Body of pancreas (tissue), 4 donors: Measurements from ENCODE around the gene ZC3HAV1. TPM values are rescaled to one million over a fixed set of nuclear protein-coding genes. Genes with fewer than 3 reads are reported as not detected.
A peak's percentile ranks its signal among the peaks of the same experiment; 100 is the strongest.
"Not testable (repeated sequence)": the region's sequence is repeated elsewhere in the genome, so short reads cannot be mapped to it uniquely, and the experiment has no call there.

ENCODE experiments used
- ATAC-seq: fragments of 150-250 bp; one replicate; pipeline ENCODE4 v1.9.1; 2016
- DNase-seq, 4 donors: peaks; one replicate each; pipeline ENCODE4 v3.0.0-alpha.2; 2019
- H3K27ac ChIP-seq, 4 donors: fragments of 200-600 bp; sonication (generic); 1 replicate in 3 of 4; 2 replicates in 1 of 4; pipeline versions ENCODE4 v1.5.1 to v1.6.1; 2016 to 2019; ENCODE audit warnings: mild to moderate bottlenecking in 1 of 4, mixed read lengths in 1 of 4, moderate library complexity in 1 of 4
- H3K27me3 ChIP-seq, 2 donors: fragments of 200-600 bp; sonication (generic); one replicate each; pipeline ENCODE4 v1.6.0; 2016; ENCODE audit warnings: mild to moderate bottlenecking in 1 of 2
- H3K36me3 ChIP-seq, 2 donors: fragments of 200-600 bp; sonication (generic); replicated peaks in 1 of 2; 2 replicates each; pipeline ENCODE4 v1.5.1; 2016; ENCODE audit warnings: low read depth in 2 of 2; ENCODE audit not compliant: insufficient read depth in 1 of 2
- H3K4me1 ChIP-seq: fragments of 200-600 bp; sonication (generic); one replicate; pipeline ENCODE4 v1.6.0; 2016
- H3K4me3 ChIP-seq, 2 donors: fragments of 200-600 bp; sonication (generic); 1 replicate in 1 of 2; 2 replicates in 1 of 2; pipeline ENCODE4 v1.5.1; 2016 to 2019
- H3K9me3 ChIP-seq, 3 donors: fragments of 200-600 bp; sonication (generic); 1 replicate in 2 of 3; 2 replicates in 1 of 3; pipeline ENCODE4 v1.5.1; 2016
- CTCF ChIP-seq, 7 experiments: fragments of 450-650 bp in 4 of 7; fragments of 200-600 bp in 3 of 7; sonication (generic) in 3 of 7; IDR thresholded peaks; one replicate each; pipeline ENCODE4 v1.5.1; 2016 to 2019; ENCODE audit warnings: antibody characterized with exemption in 7 of 7
- POLR2A ChIP-seq, 3 donors: fragments of 450-650 bp; IDR thresholded peaks; one replicate each; pipeline ENCODE4 v1.6.1; 2016; ENCODE audit warnings: antibody characterized with exemption in 3 of 3, mild to moderate bottlenecking in 2 of 3
- WGBS, 2 donors: methylation state at CpG; one replicate each; pipeline ENCODE4 v1.1.5; 2017; 5-methylcytosine and 5-hydroxymethylcytosine counted together
- intact Hi-C: fragments of 100-400 bp; cut with DNase I; formaldehyde crosslinking; loops from one replicate; pipeline ENCODE4 v1.15.1; 2023
- total RNA-seq, 2 donors: library from RNA; depleted of rRNA; stranded (reverse); fragments of >200 nt; gene quantifications; one replicate each; pipeline ENCODE4 v1.1.0, GENCODE V29; 2016

Gene ZC3HAV1
- total RNA-seq, 2 donors from 2014 or later = 13.5 to 14.5 TPM

DNA sequence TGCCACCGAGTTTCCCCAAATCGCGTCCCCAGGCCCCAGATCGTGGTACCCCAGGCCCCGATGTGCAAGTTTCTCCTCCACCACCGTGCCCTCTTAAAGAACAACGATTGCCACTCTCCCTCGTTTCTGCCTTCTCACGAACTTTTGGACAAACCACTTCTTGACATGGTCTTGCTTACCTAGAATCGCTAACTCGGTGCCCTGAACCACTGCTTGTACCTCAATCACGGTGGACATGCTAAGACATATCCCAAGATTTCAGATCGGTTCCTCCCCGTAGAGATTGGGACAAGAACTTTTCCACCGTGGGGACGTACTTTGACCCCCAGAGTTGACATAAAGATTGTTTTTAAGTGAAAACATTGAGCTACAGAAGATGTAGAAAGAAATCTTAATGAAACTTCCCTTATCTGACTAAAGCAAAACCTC is 477 bp upstream of the ZC3HAV1 start:
- no peaks in the 10 kb centered on the region for H3K9me3 ChIP-seq
- intact Hi-C loops = no loop called here
- DNase-seq = no peak
- peak overlapping the region; percentile 89 to 96 (median 94) for H3K27ac ChIP-seq
- H3K27me3 ChIP-seq = no peaks in the 10 kb centered on the region
- no peak for ATAC-seq
- peaks cover 28% of the 10 kb centered on the region for H3K4me1 ChIP-seq
- no peaks in the 10 kb centered on the region for H3K36me3 ChIP-seq
- 5 to 11% methylated on average over 15 to 16 of the region's 16 CpGs for WGBS, 2 donors
- TF ChIP-seq CTCF (IDR thresholded peaks at IDR 0.05) (no peak), POLR2A (IDR thresholded peaks at IDR 0.05) (no peak)
- H3K4me3 ChIP-seq = peak overlapping the region; percentile 73 to 100

DNA sequence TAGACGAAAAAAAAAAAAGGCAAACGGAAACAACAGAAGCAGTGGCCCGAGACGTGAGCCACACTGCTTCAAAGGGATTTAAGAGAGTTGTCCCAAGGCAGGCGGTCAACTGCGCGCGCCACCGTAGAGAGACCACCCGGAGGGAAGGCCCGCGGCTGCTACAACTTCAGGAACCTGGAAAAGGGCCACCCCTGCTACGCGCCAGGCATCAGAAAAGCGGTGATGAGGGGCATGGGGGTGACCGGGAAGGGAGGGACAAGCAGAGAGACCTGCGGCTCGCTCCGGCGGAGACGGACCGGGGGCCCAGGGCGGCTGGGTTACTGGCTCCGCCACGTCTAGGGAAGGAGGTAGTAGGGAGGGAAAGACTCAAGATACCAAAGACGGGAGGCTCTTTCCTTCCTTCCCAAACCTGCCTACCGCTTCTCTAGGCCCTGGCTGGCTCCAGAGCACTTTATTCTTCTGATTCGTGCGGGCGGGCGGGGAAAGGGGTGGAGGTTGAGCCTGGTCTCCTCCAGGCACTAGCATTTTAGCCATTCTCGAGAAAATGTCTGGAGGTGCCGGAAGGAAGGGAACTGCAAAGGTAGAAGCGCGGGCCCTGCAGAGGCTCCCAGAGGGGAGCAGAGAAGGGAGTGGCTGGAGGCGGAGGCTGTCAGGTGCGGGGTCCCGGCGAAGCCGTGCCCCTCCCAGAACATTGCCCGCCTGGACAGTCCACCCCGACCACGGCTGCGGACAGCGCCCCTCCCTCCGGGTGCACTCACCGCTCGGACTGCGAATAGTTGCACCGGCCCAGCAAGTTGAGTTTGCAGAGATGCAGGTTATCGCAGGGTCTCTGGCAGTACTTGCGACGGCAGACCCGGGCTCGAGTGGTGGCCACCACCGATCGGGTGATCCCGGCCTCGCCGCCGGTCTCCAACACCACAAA is 993 bp downstream of the ZC3HAV1 start:
- peaks cover 28% of the 10 kb centered on the region for H3K4me1 ChIP-seq
- DNase-seq (peak; percentile 29 to 46 (median 34)), ATAC-seq (peak; percentile 30)
- peak overlapping the region; percentile 73 to 100 for H3K4me3 ChIP-seq
- H3K27ac ChIP-seq = peak overlapping the region; percentile 89 to 96 (median 94)
- intact Hi-C loops = no loop called here
- H3K36me3 ChIP-seq = no peaks in the 10 kb centered on the region
- no peaks in the 10 kb centered on the region for H3K9me3 ChIP-seq
- no peaks in the 10 kb centered on the region for H3K27me3 ChIP-seq
- WGBS, 2 donors = 0 to 2% methylated on average over 32 to 56 of the region's 61 CpGs
- TF ChIP-seq CTCF (IDR thresholded peaks at IDR 0.05) (no peak), POLR2A (IDR thresholded peaks at IDR 0.05) (no peak)

GRCh38 chr7:139106959-139107358 is 2.6 kb downstream of the ZC3HAV1 start:
- Histone ChIP-seq H3K4me1 (peaks cover 28% of the 10 kb centered on the region), H3K36me3 (no peaks in the 10 kb centered on the region), H3K27me3 (no peaks in the 10 kb centered on the region), H3K27ac (no peak overlapping the region), H3K4me3 (no peak overlapping the region), H3K9me3 (no peaks in the 10 kb centered on the region)
- DNase-seq (no peak), ATAC-seq (no peak)
- TF ChIP-seq CTCF (IDR thresholded peaks at IDR 0.05) (no peak), POLR2A (IDR thresholded peaks at IDR 0.05) (no peak)
- WGBS, 2 donors = 43 to 60% methylated on average over 2 of the region's 2 CpGs
- intact Hi-C loops = no loop called here

- H3K4me3 ChIP-seq, H3K9me3 ChIP-seq, DNase-seq, H3K36me3 ChIP-seq, intact Hi-C loops, ATAC-seq, H3K27me3 ChIP-seq, H3K27ac ChIP-seq: not testable (repeated sequence)
- 82 to 86% methylated on average over 7 of the region's 7 CpGs for WGBS, 2 donors
- H3K4me1 ChIP-seq = peaks cover 28% of the 10 kb centered on the region
Observed at GRCh38 chr7:139106227-139106626, 3.3 kb downstream of the ZC3HAV1 start.

DNA sequence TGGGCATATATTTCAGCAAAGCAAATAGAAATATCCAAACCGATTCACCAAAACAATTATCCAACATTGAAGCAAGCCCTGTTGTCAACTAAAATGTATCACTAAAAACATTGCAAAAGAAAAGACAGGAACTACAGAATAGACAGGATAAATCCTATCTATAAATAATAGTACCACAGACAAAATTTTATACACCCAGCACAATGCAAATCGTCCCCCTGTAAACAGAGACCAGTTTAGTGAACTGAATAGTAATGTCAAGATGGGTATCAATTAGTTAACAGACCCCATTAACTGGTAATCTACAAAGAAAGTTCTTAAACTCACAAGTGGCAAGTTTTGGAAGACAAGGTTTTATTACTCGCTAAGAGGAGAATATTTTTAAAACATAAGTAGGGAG is 4.0 kb downstream of the ZC3HAV1 start:
- H3K36me3 ChIP-seq = no peaks in the 10 kb centered on the region
- TF ChIP-seq CTCF (IDR thresholded peaks at IDR 0.05) = no peak
- TF ChIP-seq POLR2A (IDR thresholded peaks at IDR 0.05) = no peak
- peaks cover 28% of the 10 kb centered on the region for H3K4me1 ChIP-seq
- 54 to 57% methylated on average over 3 of the region's 3 CpGs for WGBS, 2 donors
- intact Hi-C loops = no loop called here
- ATAC-seq = no peak
- DNase-seq = no peak
- H3K9me3 ChIP-seq = no peaks in the 10 kb centered on the region
- no peak overlapping the region for H3K4me3 ChIP-seq
- H3K27me3 ChIP-seq = no peaks in the 10 kb centered on the region
- no peak overlapping the region for H3K27ac ChIP-seq
